ENCODE results near the gene BMI1. TPM values are rescaled to one million over a fixed set of nuclear protein-coding genes. Genes with fewer than 3 reads are reported as not detected.

BMI1 gene
- total RNA-seq, 1 donor from 2014 or later = 33.3 TPM

DNA sequence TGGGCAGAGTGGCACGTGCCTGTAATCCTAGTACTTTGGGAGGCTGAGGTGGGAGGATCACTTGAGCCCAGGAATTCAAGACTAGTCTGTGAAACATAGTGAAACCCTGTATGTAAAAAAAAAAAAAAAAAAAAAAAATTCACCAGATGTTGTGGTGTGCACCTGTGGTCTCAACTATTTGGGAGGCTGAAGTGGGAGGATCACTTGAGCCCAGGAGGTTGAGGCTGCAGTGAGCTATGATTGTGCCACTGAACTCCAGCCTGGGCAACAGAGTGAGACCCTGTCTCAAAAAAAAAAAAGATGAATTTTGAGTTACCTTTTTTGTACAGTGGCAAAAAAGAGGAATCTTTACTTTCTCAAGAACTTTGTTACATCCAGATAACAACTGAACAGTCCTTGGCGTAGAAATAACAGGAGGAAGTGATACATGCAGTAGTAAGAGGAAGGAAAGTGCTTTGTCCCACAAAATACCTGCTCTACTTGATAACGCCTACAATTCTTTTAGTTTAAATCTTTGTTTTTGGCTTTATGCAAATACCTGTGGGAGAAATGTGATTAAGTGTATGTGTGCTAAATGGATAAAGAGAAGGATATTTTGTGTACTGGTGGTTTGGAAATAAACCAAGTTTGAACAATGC lies 53.7 kb downstream of the BMI1 start:
- Histone ChIP-seq H3K4me1 (no peaks in the 10 kb centered on the region), H3K9me3 (replicated peaks) (no peaks in the 10 kb centered on the region), H3K4me3 (no peak overlapping the region), H3K27me3 (ENCODE audit: low read depth) (no peaks in the 10 kb centered on the region), H3K36me3 (no peaks in the 10 kb centered on the region), H3K27ac (replicated peaks) (no peak overlapping the region)
- intact Hi-C loops (cut with micrococcal nuclease) = no loop called here
- TF ChIP-seq, protein P1, sequence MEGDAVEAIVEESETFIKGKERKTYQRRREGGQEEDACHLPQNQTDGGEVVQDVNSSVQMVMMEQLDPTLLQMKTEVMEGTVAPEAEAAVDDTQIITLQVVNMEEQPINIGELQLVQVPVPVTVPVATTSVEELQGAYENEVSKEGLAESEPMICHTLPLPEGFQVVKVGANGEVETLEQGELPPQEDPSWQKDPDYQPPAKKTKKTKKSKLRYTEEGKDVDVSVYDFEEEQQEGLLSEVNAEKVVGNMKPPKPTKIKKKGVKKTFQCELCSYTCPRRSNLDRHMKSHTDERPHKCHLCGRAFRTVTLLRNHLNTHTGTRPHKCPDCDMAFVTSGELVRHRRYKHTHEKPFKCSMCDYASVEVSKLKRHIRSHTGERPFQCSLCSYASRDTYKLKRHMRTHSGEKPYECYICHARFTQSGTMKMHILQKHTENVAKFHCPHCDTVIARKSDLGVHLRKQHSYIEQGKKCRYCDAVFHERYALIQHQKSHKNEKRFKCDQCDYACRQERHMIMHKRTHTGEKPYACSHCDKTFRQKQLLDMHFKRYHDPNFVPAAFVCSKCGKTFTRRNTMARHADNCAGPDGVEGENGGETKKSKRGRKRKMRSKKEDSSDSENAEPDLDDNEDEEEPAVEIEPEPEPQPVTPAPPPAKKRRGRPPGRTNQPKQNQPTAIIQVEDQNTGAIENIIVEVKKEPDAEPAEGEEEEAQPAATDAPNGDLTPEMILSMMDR (IDR thresholded peaks at IDR 0.05; ENCODE audit: borderline replicate concordance) = no peak
- DNase-seq = no peak

DNA sequence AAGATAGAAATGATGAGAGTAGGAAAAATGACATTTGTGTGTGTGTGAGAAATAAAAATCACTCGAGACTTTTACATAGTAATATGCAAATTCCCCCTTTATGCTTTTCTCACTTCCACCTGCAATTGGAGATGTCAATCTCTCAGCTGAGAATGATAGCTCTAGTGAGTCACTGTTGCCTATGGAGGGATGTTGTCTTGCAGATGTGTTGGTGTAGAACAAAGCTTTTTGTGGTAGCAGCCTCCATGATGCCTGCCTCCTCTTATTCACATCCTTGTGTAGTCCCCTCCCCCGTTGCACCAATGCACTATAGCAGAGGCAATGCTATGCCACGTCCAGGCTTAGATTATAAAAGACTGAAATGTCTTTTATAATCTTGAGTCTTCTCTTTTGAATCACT lies 58.2 kb downstream of the BMI1 start:
- Histone ChIP-seq H3K9me3 (replicated peaks) (no peaks in the 10 kb centered on the region), H3K27ac (replicated peaks) (no peak overlapping the region), H3K36me3 (no peaks in the 10 kb centered on the region), H3K27me3 (ENCODE audit: low read depth) (no peaks in the 10 kb centered on the region), H3K4me3 (no peak overlapping the region), H3K4me1 (no peaks in the 10 kb centered on the region)
- TF ChIP-seq, protein P1 (IDR thresholded peaks at IDR 0.05; ENCODE audit: borderline replicate concordance) = no peak
- intact Hi-C loops (cut with micrococcal nuclease) = no loop called here
- no peak for DNase-seq

Other genes starting within 250 kb of the BMI1 start
- gene EBLN1, start 103.1 kb upstream of the BMI1 start, total RNA-seq = not detected
- 89.7 TPM for gene COMMD3, start 4.7 kb upstream of the BMI1 start, total RNA-seq
- gene SPAG6, start 24.4 kb downstream of the BMI1 start, total RNA-seq = not detected

Measured in left ventricle myocardium inferior (tissue), 1 donor.